Jurkat, Clone E6-1 (cell line): ENCODE measurements around the gene KRTAP4-5.
"Not testable (repeated sequence)": the region's sequence is repeated elsewhere in the genome, so short reads cannot be mapped to it uniquely, and the experiment has no call there.

ENCODE experiments used
- DNase-seq: peaks from one replicate; pipeline ENCODE4 v3.0.0-alpha.2; 2011; ENCODE audit warnings: low read depth, low spot score
- H3K4me3 ChIP-seq: 2 replicates; pipeline ENCODE4 v1.5.1; 2011; ENCODE audit warnings: mild to moderate bottlenecking, low read length, control low read depth, moderate library complexity

Gene KRTAP4-5

GRCh38 chr17:41150026-41150425, 401 bp upstream of the KRTAP4-5 start:
- no peak overlapping the region for H3K4me3 ChIP-seq
- no peak for DNase-seq

- DNase-seq: not testable (repeated sequence)
Measured at GRCh38 chr17:41148971-41149651, 514 bp downstream of the KRTAP4-5 start.

GRCh38 chr17:41147531-41148204, 2.0 kb downstream of the KRTAP4-5 start:
- H3K4me3 ChIP-seq: no peak overlapping the region

More at GRCh38 chr17:41148971-41149651, 514 bp downstream of the KRTAP4-5 start:
- not testable (repeated sequence) for H3K4me3 ChIP-seq

GRCh38 chr17:41145261-41145660, 4.4 kb downstream of the KRTAP4-5 start:
- DNase-seq: no peak
- H3K4me3 ChIP-seq: no peak overlapping the region

More at GRCh38 chr17:41147531-41148204, 2.0 kb downstream of the KRTAP4-5 start:
- no peak for DNase-seq

- H3K4me3 ChIP-seq: no peak overlapping the region
- DNase-seq: no peak
Measured at GRCh38 chr17:41144846-41145245, 4.8 kb downstream of the KRTAP4-5 start.

GRCh38 chr17:41141361-41141760, 8.3 kb downstream of the KRTAP4-5 start:
- H3K4me3 ChIP-seq: no peak overlapping the region
- DNase-seq: no peak

- no peak for DNase-seq
- H3K4me3 ChIP-seq: no peak within 1 kb of the TSS
Measured at GRCh38 chr17:41140360-41141131, 9.1 kb downstream of the KRTAP4-5 start, which contains the start of gene KRTAP4-6. KRTAP4-6 (minus strand) TSS chr17:41140544; CDS start chr17:41140487, 57 bp downstream.

GRCh38 chr17:41139865-41140264, 9.8 kb downstream of the KRTAP4-5 start:
- DNase-seq, H3K4me3 ChIP-seq: not testable (repeated sequence)

- H3K4me3 ChIP-seq: no peak overlapping the region
- DNase-seq: no peak
Measured at GRCh38 chr17:41133880-41134735, 15.5 kb downstream of the KRTAP4-5 start.

GRCh38 chr17:41131979-41132378, 17.6 kb downstream of the KRTAP4-5 start:
- H3K4me3 ChIP-seq: no peak overlapping the region
- no peak for DNase-seq

GRCh38 chr17:41127371-41127770, 22.3 kb downstream of the KRTAP4-5 start:
- no peak overlapping the region for H3K4me3 ChIP-seq
- no peak for DNase-seq

GRCh38 chr17:41126412-41126811, 23.2 kb downstream of the KRTAP4-5 start:
- no peak for DNase-seq
- no peak overlapping the region for H3K4me3 ChIP-seq

- H3K4me3 ChIP-seq: no peak overlapping the region
- DNase-seq: no peak
Measured at GRCh38 chr17:41125064-41125463, 24.6 kb downstream of the KRTAP4-5 start.

- not testable (repeated sequence) for H3K4me3 ChIP-seq, DNase-seq
Measured at GRCh38 chr17:41123991-41124371, 25.6 kb downstream of the KRTAP4-5 start, which contains the start of gene KRTAP4-12. KRTAP4-12 (minus strand) TSS chr17:41124182; CDS start chr17:41124122, 60 bp downstream.

- not testable (repeated sequence) for H3K4me3 ChIP-seq, DNase-seq
Measured at GRCh38 chr17:41123292-41123990, 26.2 kb downstream of the KRTAP4-5 start.

- H3K4me3 ChIP-seq: no peak overlapping the region
- DNase-seq: no peak
Measured at GRCh38 chr17:41121742-41122141, 27.9 kb downstream of the KRTAP4-5 start.

GRCh38 chr17:41119696-41120690, 29.6 kb downstream of the KRTAP4-5 start:
- DNase-seq, H3K4me3 ChIP-seq: not testable (repeated sequence)
